Stimulated activated CD8-positive, alpha-beta memory T cell treated with anti-CD3 and anti-CD28 coated beads, Interleukin-12 subunit alpha, Interleukin-12 subunit beta, amount 100 ng/mL, for 24 hours (primary cell): ENCODE measurements around the gene MAB21L1.

Experiments used
- DNase-seq: peaks from one replicate; pipeline ENCODE4 v3.0.0-alpha.2; 2020; ENCODE audit errors: extremely low read depth

MAB21L1 gene

DNA sequence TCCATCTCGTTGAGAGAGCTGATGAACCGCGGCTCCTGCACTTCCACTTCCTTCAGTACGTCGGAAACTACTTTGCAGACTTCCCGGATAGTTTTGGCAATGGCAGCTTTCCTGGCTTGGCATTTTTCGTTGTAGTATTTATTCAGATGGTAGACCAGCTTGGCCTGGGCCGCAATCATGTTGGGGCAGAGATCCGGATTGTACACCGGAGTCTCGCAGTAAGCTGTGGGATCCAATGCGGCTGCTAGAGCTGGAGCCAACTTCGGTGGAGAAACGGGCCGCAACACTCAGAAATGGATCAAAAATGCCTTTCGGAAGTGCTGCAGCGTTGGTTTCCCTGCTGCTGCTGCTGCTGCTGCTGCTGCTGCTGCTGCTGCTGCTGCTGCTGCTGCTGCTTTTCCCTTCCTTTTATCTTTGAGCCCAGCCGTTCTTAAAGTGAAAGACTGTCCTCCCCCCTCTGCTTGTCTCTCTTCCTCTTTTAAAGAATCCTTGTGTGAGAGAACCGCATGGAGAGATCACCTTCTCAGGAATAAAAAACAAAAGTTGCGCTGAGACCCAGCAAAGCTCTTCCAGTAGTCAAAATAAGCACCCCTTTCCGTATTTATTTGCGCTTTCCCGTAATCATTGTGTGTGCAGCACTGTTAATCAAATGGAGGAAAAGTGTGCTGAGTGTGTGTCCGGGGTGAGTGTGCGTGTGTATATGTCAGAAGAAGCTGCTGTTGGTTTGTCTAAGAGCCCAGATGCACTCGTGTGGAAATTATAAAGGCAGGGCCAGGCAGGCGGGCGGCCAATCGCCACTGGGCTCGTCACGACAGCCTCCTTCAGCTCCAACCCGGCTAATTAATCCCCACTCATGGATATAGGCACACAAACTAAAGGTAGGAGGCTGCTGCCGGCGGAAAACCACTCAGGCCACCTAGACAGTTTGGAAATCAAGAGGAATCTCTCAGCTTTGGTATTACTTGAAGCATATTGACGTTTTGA is at the start of gene MAB21L1:
MAB21L1 (minus strand) TSS at position 730 of the 984 bp plus-strand sequence; CDS start at position 179, 551 bp downstream.
- DNase-seq = no peak

- DNase-seq = no peak
These were observed 47.7 kb upstream of the MAB21L1 start for GRCh38 chr13:35524171-35524570.

- DNase-seq = no peak
These were observed 42.0 kb upstream of the MAB21L1 start for GRCh38 chr13:35518337-35518946.

GRCh38 chr13:35514801-35515502 is 38.5 kb upstream of the MAB21L1 start:
- DNase-seq = no peak

DNA sequence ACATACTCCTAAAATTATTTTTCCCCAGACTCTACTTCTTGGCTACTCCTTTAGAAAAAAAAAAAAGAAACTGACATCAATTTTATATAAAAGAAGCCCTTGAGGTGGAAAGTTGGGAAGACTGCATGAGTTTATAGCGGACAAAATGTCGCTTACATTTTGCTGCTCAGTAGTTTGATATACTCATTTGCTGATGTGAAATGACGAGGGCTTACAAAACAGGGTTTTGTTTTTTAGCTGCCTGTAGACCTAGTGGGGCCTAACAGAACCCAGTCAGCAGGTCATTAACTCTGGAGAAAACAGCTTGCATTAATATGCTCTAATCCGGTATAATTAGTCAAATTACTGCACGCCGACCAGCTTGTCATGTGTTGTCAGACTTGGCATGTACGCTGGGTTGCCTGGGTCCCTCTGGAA is 37.6 kb upstream of the MAB21L1 start:
- no peak for DNase-seq

DNA sequence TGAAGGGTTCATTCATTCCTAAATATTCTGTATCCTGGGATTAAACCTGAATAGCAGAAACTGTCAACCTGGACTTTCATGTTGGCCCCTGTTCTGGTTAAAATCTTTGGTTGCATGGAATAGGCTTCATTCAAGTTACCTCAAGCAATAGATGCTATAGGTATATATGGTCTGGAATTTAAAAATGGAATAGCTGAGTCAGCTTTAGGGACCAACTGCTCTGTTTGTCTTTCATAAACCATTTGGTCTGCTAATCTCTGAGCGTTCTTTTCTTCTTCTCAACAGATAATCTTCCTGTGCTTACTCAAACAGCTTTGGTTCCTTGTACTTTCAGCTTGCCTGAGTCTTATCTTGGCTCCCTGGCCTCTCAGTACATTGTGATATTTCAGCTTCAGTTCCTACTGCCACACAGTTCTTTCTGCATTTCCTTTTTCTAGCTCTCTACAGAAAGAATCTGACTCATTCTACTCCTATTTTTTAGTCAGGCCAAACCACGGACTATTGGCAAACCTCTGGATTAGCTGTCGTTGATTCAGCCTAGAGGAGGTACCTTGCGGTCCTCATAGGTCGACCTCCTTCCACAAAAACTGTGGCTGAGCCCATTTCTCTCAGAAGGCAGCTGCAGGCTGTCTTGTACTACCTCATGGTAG is 35.9 kb upstream of the MAB21L1 start:
- no peak for DNase-seq

GRCh38 chr13:35502456-35502855 is 26.0 kb upstream of the MAB21L1 start:
- no peak for DNase-seq

DNA sequence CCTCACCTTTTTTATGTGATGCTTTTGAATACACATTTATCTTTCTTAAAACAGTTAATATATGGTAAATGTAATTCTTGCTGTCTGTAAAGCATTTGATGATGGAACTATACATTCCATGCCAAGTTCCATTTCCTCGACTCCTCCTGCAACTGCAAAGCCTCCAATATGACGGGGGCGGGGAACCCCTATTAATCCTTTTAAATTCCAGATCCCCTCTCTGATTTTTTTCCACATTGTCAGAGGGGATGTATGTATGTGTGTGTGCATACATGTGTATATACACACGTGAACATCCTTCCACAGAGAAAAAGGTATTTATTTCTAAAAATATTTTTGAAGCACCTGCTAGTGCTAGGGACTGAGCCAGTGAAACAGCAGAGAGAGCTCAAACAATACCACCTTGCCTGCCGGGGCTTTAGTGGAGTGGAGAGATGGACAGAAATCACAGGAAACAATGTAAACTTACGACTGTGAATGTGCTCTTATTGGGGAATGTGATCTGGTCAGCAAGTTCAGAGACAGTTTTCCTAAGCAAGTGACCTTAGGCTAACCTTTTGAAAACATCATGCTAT is 25.3 kb upstream of the MAB21L1 start:
- no peak for DNase-seq

GRCh38 chr13:35500144-35500543 is 23.7 kb upstream of the MAB21L1 start:
- DNase-seq = no peak

GRCh38 chr13:35499676-35500075 is 23.2 kb upstream of the MAB21L1 start:
- DNase-seq = no peak

- DNase-seq = no peak
These were observed 22.7 kb upstream of the MAB21L1 start for GRCh38 chr13:35499196-35499662.

- DNase-seq = no peak
These were observed 21.7 kb upstream of the MAB21L1 start for GRCh38 chr13:35498231-35498630.

DNA sequence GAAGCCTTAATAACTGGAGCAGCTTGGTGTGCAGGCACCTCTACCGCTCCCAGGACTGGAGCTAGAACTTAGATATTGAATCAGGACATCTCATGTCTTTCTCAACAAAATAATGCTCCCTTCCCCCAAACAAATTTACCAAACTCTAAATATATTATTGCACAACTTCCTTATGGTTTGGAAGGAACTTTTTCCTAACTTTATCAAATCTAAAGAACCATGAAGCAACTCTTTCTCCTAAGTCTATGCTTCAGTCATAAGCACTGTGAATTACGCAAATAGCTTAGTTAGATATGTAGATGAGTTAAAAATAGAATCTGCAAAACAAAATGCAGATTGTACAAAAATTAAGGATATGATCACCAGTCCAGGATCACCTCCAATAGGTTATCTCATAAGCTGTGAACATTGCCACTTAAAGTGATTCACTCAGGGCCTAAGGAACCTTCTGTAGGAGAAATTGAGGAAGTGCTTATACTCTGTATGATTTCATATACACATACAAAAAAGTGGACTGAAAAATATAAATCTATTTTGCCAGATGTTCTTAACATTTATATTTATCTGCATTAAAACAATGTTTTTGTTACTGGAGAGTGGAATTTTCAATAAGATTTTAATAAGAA is 20.4 kb upstream of the MAB21L1 start:
- no peak for DNase-seq

DNA sequence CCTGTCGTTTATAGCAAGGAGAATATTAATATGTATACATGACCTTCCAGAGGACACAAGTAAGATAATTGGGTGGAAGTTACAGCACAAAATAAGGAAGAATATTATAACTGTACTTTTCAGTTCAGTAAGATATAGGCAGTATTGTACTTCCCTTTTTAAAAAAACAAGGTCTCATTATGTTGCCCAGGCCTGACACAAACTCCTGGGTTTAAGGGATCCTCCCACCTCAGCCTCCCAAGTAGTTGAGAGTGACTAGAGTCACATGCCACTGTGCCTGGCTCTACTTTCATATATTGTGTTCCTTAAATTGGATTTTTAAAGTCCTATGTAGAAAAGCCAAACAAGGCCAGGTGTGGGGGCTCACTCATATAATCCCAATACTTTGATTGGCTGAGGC is 19.5 kb upstream of the MAB21L1 start:
- DNase-seq = no peak

- no peak for DNase-seq
These were observed 12.6 kb upstream of the MAB21L1 start for GRCh38 chr13:35489050-35489449.

DNA sequence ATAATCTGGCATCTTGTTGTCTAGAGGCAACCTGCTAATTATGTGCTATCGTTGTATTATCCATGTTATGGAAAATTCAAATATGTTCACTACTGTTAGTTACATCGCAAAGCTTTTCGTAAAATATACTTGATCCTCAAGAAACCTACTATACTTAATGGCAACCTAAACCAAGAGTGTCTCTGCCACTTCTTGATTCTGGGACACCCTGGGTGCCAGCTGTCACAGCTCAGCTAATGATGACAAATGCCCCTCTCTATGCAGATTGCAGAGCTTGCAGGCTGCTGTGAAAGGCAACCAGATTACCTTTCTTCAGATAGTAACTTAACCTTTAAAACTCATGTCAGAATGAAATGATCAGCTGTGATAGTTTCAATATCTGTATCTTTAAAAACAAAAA is 8.9 kb upstream of the MAB21L1 start:
- DNase-seq = no peak

- no peak for DNase-seq
These were observed 7.9 kb upstream of the MAB21L1 start for GRCh38 chr13:35484384-35484783.

DNA sequence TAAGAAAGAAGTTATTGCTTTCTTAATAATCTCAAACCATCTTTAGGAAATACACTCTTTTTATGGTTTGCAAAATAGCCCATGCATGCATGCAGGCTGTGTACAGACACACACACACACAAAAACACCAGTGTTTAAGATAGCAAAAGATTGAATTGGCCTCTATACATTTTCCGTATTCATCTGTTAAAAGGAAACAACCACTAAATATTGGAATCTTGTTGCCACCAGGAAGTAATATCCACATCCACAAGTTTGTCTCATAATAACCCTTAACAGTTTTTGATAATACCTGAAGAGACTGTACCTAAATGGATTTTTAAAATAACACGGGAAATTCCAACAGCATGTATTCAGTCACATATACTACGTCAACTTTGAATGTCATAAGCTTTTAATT is 7.3 kb upstream of the MAB21L1 start:
- DNase-seq = no peak

- no peak for DNase-seq
These were observed 6.0 kb upstream of the MAB21L1 start for GRCh38 chr13:35482527-35482926.

DNA sequence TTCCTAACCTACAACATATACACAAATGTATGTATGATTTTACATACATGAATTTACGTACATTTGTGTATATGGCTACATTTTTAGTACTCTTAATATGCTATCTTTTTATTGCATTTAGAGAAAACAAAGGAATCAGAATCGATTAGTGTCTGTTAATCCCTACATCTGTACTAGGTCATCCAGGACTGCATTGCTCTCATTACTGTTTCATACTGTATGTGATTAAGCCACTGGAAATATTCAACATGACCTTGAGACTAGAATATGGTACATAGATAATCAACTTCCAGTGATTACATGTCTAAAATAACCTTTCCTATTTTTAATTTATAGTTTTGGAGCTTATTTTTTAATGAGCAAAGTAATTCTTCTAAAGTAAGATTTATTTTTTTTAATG is 5.3 kb upstream of the MAB21L1 start:
- DNase-seq = no peak

DNA sequence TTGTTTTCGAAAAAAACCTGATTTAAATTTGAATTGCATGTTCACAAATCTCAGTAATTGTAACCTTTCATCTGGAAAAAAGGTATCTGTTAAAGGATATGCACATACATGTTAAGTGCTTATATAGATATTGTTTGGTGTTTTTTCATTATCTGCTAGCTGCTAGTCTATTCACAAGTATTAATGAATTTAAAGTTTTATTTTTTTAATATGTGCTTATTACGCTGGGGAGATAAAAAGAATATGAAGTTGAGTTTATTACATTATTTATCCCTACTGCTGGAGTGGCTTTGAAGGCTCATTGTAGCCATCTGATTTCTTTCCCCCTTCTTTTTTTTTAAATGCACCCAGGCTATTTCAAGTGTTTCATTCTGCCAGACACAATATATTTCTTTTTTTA is 3.9 kb upstream of the MAB21L1 start:
- no peak for DNase-seq
